A549 (cell line): ENCODE measurements around the gene MCOLN1. TPM values are rescaled to one million over a fixed set of nuclear protein-coding genes. Genes with fewer than 3 reads are reported as not detected.
A peak's percentile ranks its signal among the peaks of the same experiment; 100 is the strongest.

Source experiments
- ATAC-seq, 2 experiments: fragments of 200-7000 bp in 1 of 2; fragments of >200 bp in 1 of 2; cut with Nextera tagmentation in 1 of 2; cut with Tn5 transposase in 1 of 2; 3 replicates each; pipeline versions ENCODE4 v1.8.0 to v1.9.1; 2018 to 2020; ENCODE audit warnings: mild to moderate bottlenecking in 1 of 2, moderate library complexity in 1 of 2
- CTCF ChIA-PET: fragments of 300-600 bp; sonication (Branson Sonifier 250); formaldehyde crosslinking; extraction: SDS; loops from one replicate; lab custom pipeline; 2021; ENCODE audit warnings: antibody characterized with exemption, inconsistent platforms; lab: Yijun Ruan, JAX
- POLR2A ChIA-PET: fragments of 350-600 bp; formaldehyde crosslinking; extraction: SDS; loops from one replicate; lab custom pipeline; 2021; ENCODE audit warnings: antibody characterized with exemption, inconsistent platforms; lab: Yijun Ruan, JAX
- DNase-seq, 2 experiments: peaks; one replicate each; pipeline versions ENCODE4 v3.0.0 to v3.0.0-alpha.2; 2011 to 2016; ENCODE audit warnings: low read depth in 1 of 2, low spot score in 1 of 2
- FAIRE-seq: peaks from 2 replicates; lab custom pipeline; 2011; peaks lifted over from hg19 to GRCh38; lab: Jason Lieb, UNC
- H3K27ac ChIP-seq, 2 experiments: fragments of >200 bp; sonication (Bioruptor Twin); formaldehyde crosslinking; 3 replicates each; pipeline ENCODE4 v1.5.1; 2016 to 2017
- H3K4me1 ChIP-seq: fragments of >200 bp; sonication (Bioruptor Twin); formaldehyde crosslinking; 3 replicates; pipeline ENCODE4 v1.6.1; 2016
- H3K4me2 ChIP-seq: fragments of >200 bp; sonication (Bioruptor Twin); formaldehyde crosslinking; 3 replicates; pipeline ENCODE4 v1.6.1; 2016
- H3K4me3 ChIP-seq: fragments of >200 bp; sonication (Bioruptor Twin); formaldehyde crosslinking; 3 replicates; pipeline ENCODE4 v1.5.1; 2016
- H3K9me3 ChIP-seq: fragments of >200 bp; sonication (Bioruptor Twin); formaldehyde crosslinking; 3 replicates; pipeline ENCODE4 v1.6.1; 2016
- CBX8 ChIP-seq: fragments of 200-600 bp; sonication (generic); IDR thresholded peaks from 2 replicates; pipeline ENCODE4 v1.6.1; 2016
- CEBPB ChIP-seq, 2 experiments: fragments of >200 bp in 1 of 2; sonication (Bioruptor Twin) in 1 of 2; formaldehyde crosslinking in 1 of 2; IDR thresholded peaks; 2 replicates each; pipeline ENCODE4 v1.6.1; 2012 to 2016
- E2F6 ChIP-seq: IDR thresholded peaks from 2 replicates; pipeline ENCODE4 v1.6.1; 2012; ENCODE audit warnings: low read depth, borderline replicate concordance
- EHMT2 ChIP-seq: fragments of 200-600 bp; sonication (generic); IDR thresholded peaks from 2 replicates; pipeline ENCODE4 v1.6.1; 2016; ENCODE audit warnings: antibody characterized with exemption, low read depth, mild to moderate bottlenecking, moderate library complexity
- FOSL2 ChIP-seq, 2 experiments: fragments of 450-650 bp in 1 of 2; fragments of >200 bp in 1 of 2; sonication (Bioruptor Twin) in 1 of 2; formaldehyde crosslinking; IDR thresholded peaks; 2 replicates each; pipeline versions ENCODE4 v1.5.0 to v1.6.1; 2016 to 2020; ENCODE audit warnings: mild to moderate bottlenecking in 1 of 2, moderate library complexity in 1 of 2
- HOXA7 ChIP-seq: fragments of 250-450 bp; sonication (Bioruptor Pico); IDR thresholded peaks from 2 replicates; pipeline ENCODE4 v1.5.0; 2020; ENCODE audit warnings: mild to moderate bottlenecking, moderate library complexity
- JUNB ChIP-seq: fragments of >200 bp; sonication (Bioruptor Twin); formaldehyde crosslinking; IDR thresholded peaks from 2 replicates; pipeline ENCODE4 v1.6.1; 2016
- KDM5A ChIP-seq: fragments of 200-600 bp; sonication (generic); IDR thresholded peaks from 2 replicates; pipeline ENCODE4 v1.6.1; 2016; ENCODE audit warnings: antibody characterized with exemption, mild to moderate bottlenecking
- MAZ ChIP-seq: fragments of 150-350 bp; IDR thresholded peaks from 2 replicates; pipeline ENCODE4 v1.6.1; 2014; ENCODE audit warnings: antibody characterized with exemption, low read depth, low read length, borderline replicate concordance
- MYC ChIP-seq: IDR thresholded peaks from 2 replicates; pipeline ENCODE4 v1.6.1; 2012; ENCODE audit warnings: mild to moderate bottlenecking, inconsistent platforms, low read length, improper control_type of control experiment, borderline replicate concordance
- POLR2A ChIP-seq: IDR thresholded peaks from 2 replicates; pipeline ENCODE4 v1.6.1; 2012; ENCODE audit warnings: mild to moderate bottlenecking, low read length
- RAD21 ChIP-seq, 2 experiments: fragments of >200 bp in 1 of 2; sonication (Bioruptor Twin) in 1 of 2; formaldehyde crosslinking in 1 of 2; IDR thresholded peaks in 1 of 2; conservative IDR thresholded peaks in 1 of 2; 2 replicates in 1 of 2; 3 replicates in 1 of 2; pipeline ENCODE4 v1.6.1; 2012 to 2018; ENCODE audit warnings: inconsistent platforms in 1 of 2
- REST ChIP-seq: fragments of 200-600 bp; sonication (generic); IDR thresholded peaks from 2 replicates; pipeline ENCODE4 v1.6.1; 2016; ENCODE audit warnings: antibody characterized with exemption, mild to moderate bottlenecking, moderate library complexity
- RFX5 ChIP-seq: fragments of 450-650 bp; IDR thresholded peaks from 2 replicates; pipeline ENCODE4 v1.7.1; 2014; ENCODE audit warnings: antibody characterized with exemption, mild to moderate bottlenecking, moderate library complexity
- RNF2 ChIP-seq: fragments of 200-600 bp; sonication (generic); IDR thresholded peaks from 2 replicates; pipeline ENCODE4 v1.6.1; 2016; ENCODE audit warnings: low read depth, mild to moderate bottlenecking, antibody characterized with exemption, moderate library complexity, borderline replicate concordance
- SMC3 ChIP-seq: fragments of >200 bp; sonication (Bioruptor Twin); formaldehyde crosslinking; IDR thresholded peaks from 3 replicates; pipeline ENCODE4 v1.6.1; 2018; ENCODE audit warnings: inconsistent platforms
- SREBF2 ChIP-seq: fragments of 450-650 bp; IDR thresholded peaks from 2 replicates; pipeline ENCODE4 v1.6.1; 2014; ENCODE audit warnings: mild to moderate bottlenecking, moderate library complexity
- USF2 ChIP-seq: fragments of 450-650 bp; IDR thresholded peaks from 2 replicates; pipeline ENCODE4 v1.6.1; 2014; ENCODE audit warnings: antibody characterized with exemption
- ZFP36 ChIP-seq: fragments of 450-650 bp; IDR thresholded peaks from 2 replicates; pipeline ENCODE4 v1.6.1; 2014; ENCODE audit warnings: borderline replicate concordance; ENCODE audit not compliant: partially characterized antibody
- WGBS: methylation state at CpG from one replicate; pipeline ENCODE4 v1.1.6; 2017; ENCODE audit errors: missing lambda C conversion rate; 5-methylcytosine and 5-hydroxymethylcytosine counted together
- polyA plus RNA-seq, 4 experiments: library from polyadenylated mRNA; depleted of rRNA in 3 of 4; stranded (reverse); fragments of >200 nt; fragmentation: RNase III in 1 of 4; extraction: RNeasy Plus Mini Kit Qiagen cat#74134 plus additional on column Dnase treatment in 1 of 4; gene quantifications; 2 replicates in 3 of 4; 3 replicates in 1 of 4; pipeline ENCODE4 v1.2.3, GENCODE V29; 2011 to 2017
- TF ChIP-seq, protein P1 (sequence below): fragments of 250-450 bp; sonication (Bioruptor Pico); IDR thresholded peaks from 2 replicates; pipeline ENCODE4 v1.5.0; 2021; ENCODE audit warnings: mild to moderate bottlenecking, moderate library complexity, borderline replicate concordance

MCOLN1 gene
- polyA plus RNA-seq, 2 of the 4 experiments (the other 2 are of a cell fraction), result 13.1 to 13.4 TPM

DNA sequence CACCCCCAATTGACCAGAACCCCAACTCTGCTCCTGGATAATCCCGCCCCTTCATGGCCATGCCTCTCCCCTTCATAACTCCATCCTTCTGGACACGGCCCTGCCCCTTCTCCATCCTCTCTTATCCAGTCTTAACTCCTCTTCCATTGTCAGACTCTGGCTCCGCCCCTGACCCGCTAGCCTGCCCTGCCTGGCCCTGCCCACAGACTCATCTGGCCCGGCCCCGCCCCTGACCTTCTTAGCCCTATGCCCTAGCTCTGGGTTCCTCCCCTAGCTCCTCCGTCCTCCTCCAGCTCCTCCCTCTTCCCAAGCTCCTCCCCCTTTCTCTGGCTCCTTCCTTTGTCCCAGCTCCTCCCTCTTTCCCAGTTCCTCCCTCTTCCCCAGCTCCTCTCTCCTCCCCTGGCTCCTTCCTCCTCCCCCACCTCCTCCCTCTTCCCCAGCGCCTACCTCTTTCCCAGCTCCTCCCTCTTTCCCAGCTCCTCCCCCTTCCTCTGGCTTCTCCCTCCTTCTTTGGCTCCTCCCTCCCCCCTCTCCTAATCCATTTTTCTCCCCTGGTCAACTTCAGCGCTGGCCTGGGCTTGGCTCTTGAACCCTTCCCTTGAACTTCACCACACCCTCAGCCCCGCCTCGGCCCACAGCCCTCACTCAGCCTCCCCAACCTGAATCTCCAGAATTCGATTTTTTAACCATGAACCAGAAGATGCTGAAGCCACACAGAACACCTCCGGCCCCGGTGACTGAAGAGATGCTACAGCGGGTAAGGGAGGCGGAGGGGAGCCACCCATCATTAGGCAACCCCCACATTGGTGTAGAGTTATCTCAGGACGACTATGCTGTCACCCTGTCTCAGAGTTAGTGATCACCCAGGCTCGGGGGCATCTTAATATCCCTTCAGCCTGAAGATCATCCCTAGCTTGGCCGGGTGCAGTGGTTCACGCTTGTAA lies 15.8 kb upstream of the MCOLN1 start:
- FAIRE-seq (no peak), DNase-seq (peak; percentile 62 to 99), ATAC-seq (peak; percentile 87 to 92)
- peaks cover 23% of the 10 kb centered on the region for H3K4me1 ChIP-seq
- POLR2A ChIA-PET, result interaction anchor here (0.7 to 2.2 kb wide), 5 partner anchors 9 to 407 kb away, joined by 3 to 12 read pairs (median 3); partner anchors contain the start of gene MCOLN1
- 12% methylated on average over 16 of the region's 20 CpGs for WGBS
- peak overlapping the region; percentile 98 for H3K4me2 ChIP-seq
- CTCF ChIA-PET, result interaction anchor here (0.6 to 0.8 kb wide), 2 partner anchors 11 to 127 kb away, joined by 3 to 4 read pairs; no protein-coding TSS in a partner anchor
- H3K27ac ChIP-seq, result peak overlapping the region; percentile 82 to 85
- peak overlapping the region; percentile 57 for H3K4me3 ChIP-seq
- no peaks in the 10 kb centered on the region for H3K9me3 ChIP-seq
- TF ChIP-seq SREBF2, result no peak
- peak; percentile 23 for TF ChIP-seq ZFP36
- TF ChIP-seq, all 56 proteins: peak for 1

GRCh38 chr19:7507884-7508283 lies 14.5 kb upstream of the MCOLN1 start:
- peaks cover 23% of the 10 kb centered on the region for H3K4me1 ChIP-seq
- peak overlapping the region; percentile 72 to 82 for H3K27ac ChIP-seq
- ChIA-PET POLR2A (interaction anchor here (2.2 kb wide), 1 partner anchor 15 kb away, joined by 10 read pairs; the partner anchor contains the start of gene MCOLN1), CTCF (interaction anchor here (0.8 kb wide), 1 partner anchor 9 kb away, joined by 4 read pairs; no protein-coding TSS in a partner anchor)
- WGBS, result 7% methylated on average over 4 of the region's 11 CpGs
- ATAC-seq, result peak; percentile 71 to 86
- peak overlapping the region; percentile 98 for H3K4me2 ChIP-seq
- no peak for FAIRE-seq
- DNase-seq, result peak; percentile 79 to 93
- H3K9me3 ChIP-seq, result no peaks in the 10 kb centered on the region
- no peak overlapping the region for H3K4me3 ChIP-seq
- TF ChIP-seq MAZ (no peak), FOSL2 (IDR thresholded peaks at IDR 0.05) (no peak), FOSL2 (CRISPR knock-in tag; IDR thresholded peaks at IDR 0.05) (peak; percentile 69), EHMT2 (no peak), POLR2A (peak; percentile 44), MYC (no peak)

DNA sequence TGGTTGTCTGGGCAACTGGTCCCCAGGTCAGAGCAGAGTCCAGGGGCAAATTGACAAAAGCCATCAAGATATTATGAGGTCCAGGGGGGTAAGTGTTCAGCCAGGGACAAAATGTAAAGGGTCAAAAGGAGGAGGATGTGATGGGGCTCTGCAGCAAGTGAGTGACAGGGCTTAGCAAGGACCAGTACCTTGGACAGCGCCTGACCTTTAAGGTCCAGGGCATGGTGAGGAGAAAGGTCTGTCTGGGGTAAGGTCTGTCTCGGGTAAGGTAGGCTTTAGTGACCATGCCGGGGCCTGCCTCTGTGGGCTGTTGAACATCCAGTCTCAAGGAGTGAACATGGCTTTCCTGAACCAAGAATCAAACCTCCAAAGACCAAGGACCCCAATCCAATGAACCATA lies 12.8 kb upstream of the MCOLN1 start:
- TF ChIP-seq REST (peak; percentile 87), EHMT2 (0 out of 2 replicates have a peak, but pooled peaks have one; percentile 29), RAD21 (conservative IDR thresholded peaks at IDR 0.05 in 1 of 2, IDR thresholded peaks at IDR 0.05 in 1 of 2) (no peak), USF2 (no peak)
- H3K4me1 ChIP-seq, result peaks cover 23% of the 10 kb centered on the region
- no peak for ATAC-seq
- no peak for DNase-seq
- H3K4me3 ChIP-seq, result no peak overlapping the region
- FAIRE-seq, result no peak
- WGBS, result 46% methylated on average over 3 of the region's 3 CpGs
- CTCF ChIA-PET, result no interaction called here
- no peak overlapping the region for H3K27ac ChIP-seq
- no peak overlapping the region for H3K4me2 ChIP-seq
- POLR2A ChIA-PET, result no interaction called here
- no peaks in the 10 kb centered on the region for H3K9me3 ChIP-seq

- TF ChIP-seq E2F6 (no peak), KDM5A (no peak), HOXA7 (CRISPR knock-in tag) (no peak), RNF2 (no peak), RFX5 (no peak), JUNB (no peak), SMC3 (no peak), CEBPB (IDR thresholded peaks at IDR 0.05) (no peak), CBX8 (no peak)
- TF ChIP-seq, protein P1, sequence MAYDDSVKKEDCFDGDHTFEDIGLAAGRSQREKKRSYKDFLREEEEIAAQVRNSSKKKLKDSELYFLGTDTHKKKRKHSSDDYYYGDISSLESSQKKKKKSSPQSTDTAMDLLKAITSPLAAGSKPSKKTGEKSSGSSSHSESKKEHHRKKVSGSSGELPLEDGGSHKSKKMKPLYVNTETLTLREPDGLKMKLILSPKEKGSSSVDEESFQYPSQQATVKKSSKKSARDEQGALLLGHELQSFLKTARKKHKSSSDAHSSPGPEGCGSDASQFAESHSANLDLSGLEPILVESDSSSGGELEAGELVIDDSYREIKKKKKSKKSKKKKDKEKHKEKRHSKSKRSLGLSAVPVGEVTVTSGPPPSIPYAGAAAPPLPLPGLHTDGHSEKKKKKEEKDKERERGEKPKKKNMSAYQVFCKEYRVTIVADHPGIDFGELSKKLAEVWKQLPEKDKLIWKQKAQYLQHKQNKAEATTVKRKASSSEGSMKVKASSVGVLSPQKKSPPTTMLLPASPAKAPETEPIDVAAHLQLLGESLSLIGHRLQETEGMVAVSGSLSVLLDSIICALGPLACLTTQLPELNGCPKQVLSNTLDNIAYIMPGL (CRISPR knock-in tag), result no peak
- TF ChIP-seq, all 56 proteins: peak for 0
- FAIRE-seq (no peak), DNase-seq (peak in 1 of 2 experiments; percentile 34), ATAC-seq (no peak)
- 57% methylated on average over 6 of the region's 6 CpGs for WGBS
- ChIA-PET POLR2A (no interaction called here), CTCF (interaction anchor here (0.7 kb wide), 1 partner anchor 1110 kb away, joined by 3 read pairs; no protein-coding TSS in a partner anchor)
- H3K4me1 ChIP-seq, result peaks cover 17% of the 10 kb centered on the region
- no peak overlapping the region for H3K27ac ChIP-seq
- H3K4me3 ChIP-seq, result no peak overlapping the region
- no peaks in the 10 kb centered on the region for H3K9me3 ChIP-seq
- no peak overlapping the region for H3K4me2 ChIP-seq
These were observed 10.0 kb upstream of the MCOLN1 start for GRCh38 chr19:7512400-7512851.
